HFF-Myc (cell line): ENCODE data around the gene IPCEF1.

Source experiments
- DNase-seq: peaks from one replicate; pipeline ENCODE4 v3.0.0-alpha.2; 2011; ENCODE audit warnings: low read depth; ENCODE audit errors: extremely low read depth
- H3K4me3 ChIP-seq: replicated peaks from 2 replicates; pipeline ENCODE4 v1.5.1; 2011; ENCODE audit warnings: low read depth, mild to moderate bottlenecking, control low read depth, low read length
- CTCF ChIP-seq: IDR thresholded peaks from 2 replicates; pipeline ENCODE4 v1.5.1; 2012; ENCODE audit warnings: mild to moderate bottlenecking, low read depth, low read length, control low read depth; ENCODE audit errors: missing control alignments

Gene IPCEF1

DNA sequence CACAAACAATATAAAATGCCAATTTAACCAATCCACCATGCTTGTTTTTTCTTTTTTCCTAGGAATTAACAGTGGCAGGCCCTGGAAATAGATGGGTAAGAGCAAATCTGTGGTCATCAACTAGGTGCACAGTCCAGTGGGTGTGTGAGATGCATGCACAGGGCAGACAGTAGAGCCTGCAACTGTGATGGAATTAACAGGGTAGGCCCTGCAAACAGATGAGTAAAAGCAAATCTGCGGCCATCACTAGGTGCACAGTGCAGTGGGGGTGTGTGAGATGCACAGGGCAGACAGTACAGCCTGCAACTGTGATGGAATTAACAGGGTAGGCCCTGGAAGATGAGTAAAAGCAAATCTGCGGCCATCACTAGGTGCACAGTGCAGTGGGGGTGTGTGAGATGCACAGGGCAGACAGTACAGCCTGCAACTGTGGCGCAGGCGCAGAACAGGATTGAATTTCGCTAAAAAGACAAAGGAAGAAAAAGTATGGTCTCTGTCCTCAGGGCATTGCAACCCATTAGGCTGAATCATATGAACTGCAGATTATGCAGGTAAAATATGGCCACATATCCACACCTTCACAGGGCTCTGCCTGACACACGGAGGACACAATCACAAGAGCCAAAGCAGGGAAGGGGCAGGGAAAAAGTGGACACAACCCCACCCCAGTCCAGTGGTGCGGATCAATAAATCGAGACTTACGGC, 41.0 kb upstream of the IPCEF1 start:
- H3K4me3 ChIP-seq = no peak overlapping the region
- DNase-seq = no peak

GRCh38 chr6:154395878-154396277, 39.3 kb upstream of the IPCEF1 start:
- DNase-seq = no peak
- no peak for TF ChIP-seq CTCF
- H3K4me3 ChIP-seq = no peak overlapping the region

More for the DNA sequence above, 41.0 kb upstream of the IPCEF1 start:
- TF ChIP-seq CTCF = no peak

DNA sequence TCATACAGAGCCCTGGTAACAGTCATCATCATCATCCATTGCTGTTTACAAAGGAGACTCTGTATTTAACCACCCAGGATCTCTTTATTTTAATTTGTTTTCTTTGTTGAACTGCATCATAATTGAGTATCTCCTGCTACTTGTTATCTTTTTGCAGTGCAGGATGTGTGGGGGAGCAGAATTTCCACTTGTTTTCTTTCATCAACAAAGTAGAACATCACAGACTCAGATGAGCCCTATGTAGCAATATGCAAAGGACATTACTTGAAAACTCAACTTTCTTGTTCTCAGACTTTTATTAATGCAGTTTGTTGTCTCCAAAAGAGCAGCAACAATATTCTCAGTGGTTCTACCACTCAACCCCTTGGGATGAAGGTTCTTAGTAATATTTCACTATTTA, 38.7 kb upstream of the IPCEF1 start:
- DNase-seq = no peak
- H3K4me3 ChIP-seq = no peak overlapping the region
- no peak for TF ChIP-seq CTCF

- H3K4me3 ChIP-seq = no peak overlapping the region
- DNase-seq = no peak
- TF ChIP-seq CTCF = no peak
These were observed 38.0 kb upstream of the IPCEF1 start for GRCh38 chr6:154394571-154394970.

GRCh38 chr6:154390034-154390433, 33.4 kb upstream of the IPCEF1 start:
- no peak for TF ChIP-seq CTCF
- H3K4me3 ChIP-seq = no peak overlapping the region
- DNase-seq = no peak

DNA sequence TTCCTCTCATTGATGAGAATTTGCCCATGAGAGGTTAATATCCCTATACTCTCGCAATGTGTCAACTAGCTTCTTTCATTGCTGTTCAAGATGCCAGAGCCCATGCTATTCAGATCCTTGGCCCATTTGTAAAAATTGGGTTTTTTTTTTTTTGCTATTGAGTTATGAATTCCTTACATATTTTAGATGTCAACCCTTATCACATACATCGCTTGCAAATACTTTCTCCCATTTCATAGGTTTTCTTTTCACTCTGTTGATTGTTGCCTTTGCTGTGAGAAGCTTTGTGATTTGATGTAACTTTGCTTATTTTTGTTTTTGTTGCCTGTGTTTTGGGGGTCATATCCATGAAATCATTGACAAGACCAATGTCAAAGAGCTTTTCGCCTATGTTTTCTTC, 32.2 kb upstream of the IPCEF1 start:
- DNase-seq = no peak
- H3K4me3 ChIP-seq = no peak overlapping the region
- TF ChIP-seq CTCF = no peak
